Esophagus squamous epithelium (tissue), 4 donors: ENCODE measurements around the gene GJA8.
"Not testable (repeated sequence)": the region's sequence is repeated elsewhere in the genome, so short reads cannot be mapped to it uniquely, and the experiment has no call there.

Experiments used
- POLR2A ChIP-seq, 4 donors: fragments of 450-650 bp; IDR thresholded peaks; one replicate each; pipeline ENCODE4 v1.6.1; 2017; ENCODE audit warnings: antibody characterized with exemption in 4 of 4, mild to moderate bottlenecking in 4 of 4, moderate library complexity in 3 of 4
- TF ChIP-seq, protein P1 (sequence below), 6 experiments: fragments of 450-650 bp in 4 of 6; fragments of 200-600 bp in 2 of 6; sonication (generic) in 2 of 6; IDR thresholded peaks; one replicate each; pipeline ENCODE4 v1.5.1; 2016 to 2019; ENCODE audit warnings: antibody characterized with exemption in 6 of 6, mild to moderate bottlenecking in 4 of 6, moderate library complexity in 4 of 6

DNA sequence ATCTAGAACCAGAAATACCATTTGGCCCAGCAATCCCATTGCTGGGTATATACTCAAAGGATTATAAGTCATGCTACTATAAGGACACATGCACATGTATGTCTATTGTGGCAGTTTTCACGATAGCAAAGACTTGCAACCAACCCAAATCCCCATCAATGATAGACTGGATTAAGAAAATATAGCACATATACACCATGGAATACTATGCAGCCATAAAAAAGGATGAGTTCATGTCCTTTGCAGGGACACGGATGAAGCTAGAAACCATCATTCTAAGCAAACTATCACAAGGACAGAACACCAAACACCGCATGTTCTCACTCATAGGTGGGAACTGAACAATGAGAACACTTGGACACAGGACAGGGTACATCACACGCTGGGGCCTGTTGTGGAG is 35.4 kb upstream of the GJA8 start:
- TF ChIP-seq, protein P1, sequence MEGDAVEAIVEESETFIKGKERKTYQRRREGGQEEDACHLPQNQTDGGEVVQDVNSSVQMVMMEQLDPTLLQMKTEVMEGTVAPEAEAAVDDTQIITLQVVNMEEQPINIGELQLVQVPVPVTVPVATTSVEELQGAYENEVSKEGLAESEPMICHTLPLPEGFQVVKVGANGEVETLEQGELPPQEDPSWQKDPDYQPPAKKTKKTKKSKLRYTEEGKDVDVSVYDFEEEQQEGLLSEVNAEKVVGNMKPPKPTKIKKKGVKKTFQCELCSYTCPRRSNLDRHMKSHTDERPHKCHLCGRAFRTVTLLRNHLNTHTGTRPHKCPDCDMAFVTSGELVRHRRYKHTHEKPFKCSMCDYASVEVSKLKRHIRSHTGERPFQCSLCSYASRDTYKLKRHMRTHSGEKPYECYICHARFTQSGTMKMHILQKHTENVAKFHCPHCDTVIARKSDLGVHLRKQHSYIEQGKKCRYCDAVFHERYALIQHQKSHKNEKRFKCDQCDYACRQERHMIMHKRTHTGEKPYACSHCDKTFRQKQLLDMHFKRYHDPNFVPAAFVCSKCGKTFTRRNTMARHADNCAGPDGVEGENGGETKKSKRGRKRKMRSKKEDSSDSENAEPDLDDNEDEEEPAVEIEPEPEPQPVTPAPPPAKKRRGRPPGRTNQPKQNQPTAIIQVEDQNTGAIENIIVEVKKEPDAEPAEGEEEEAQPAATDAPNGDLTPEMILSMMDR (IDR thresholded peaks at IDR 0.05): not testable (repeated sequence)
- TF ChIP-seq POLR2A (IDR thresholded peaks at IDR 0.05): not testable (repeated sequence)
